ENCODE data around the gene PFKM.

The PFKM gene

DNA sequence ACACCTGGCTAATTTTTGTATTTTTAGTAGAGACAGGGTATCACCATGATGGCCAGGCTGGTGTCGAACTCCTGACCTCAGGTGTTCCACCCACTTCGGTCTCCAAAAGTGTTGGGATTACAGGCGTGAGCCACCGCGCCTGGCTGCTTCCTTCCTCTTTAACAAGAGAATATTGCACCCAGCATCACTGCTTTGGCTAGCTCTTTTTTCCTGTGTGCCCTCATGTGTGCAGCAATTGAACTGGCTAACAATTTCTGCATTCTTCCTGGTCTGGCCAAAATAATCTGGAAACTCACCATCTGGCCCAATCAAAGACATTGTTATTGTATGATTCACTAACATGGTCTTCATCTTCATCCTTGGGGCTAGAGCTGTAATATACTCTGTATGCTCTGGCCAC, 40.9 kb downstream of the PFKM start:
- DNase-seq, result no peak

DNA sequence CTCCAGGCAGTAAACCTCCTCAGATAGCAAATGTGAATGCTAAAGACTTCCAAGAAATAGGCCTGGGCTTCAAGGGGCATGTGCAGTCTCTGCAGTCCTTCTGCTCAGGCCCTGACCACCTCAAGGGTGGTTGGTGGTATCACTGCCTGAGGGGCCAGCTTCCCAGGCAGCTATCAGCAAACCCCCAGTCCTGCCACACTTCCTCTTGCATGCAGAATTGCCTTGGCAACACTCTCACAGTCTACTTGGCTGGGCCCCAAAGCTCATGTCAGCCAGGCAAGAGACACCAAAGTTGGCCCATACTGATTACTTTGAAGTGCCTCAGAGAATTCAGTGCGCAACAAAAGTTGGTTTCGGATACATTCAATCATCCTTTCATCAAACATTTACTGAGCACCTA, 41.6 kb downstream of the PFKM start:
- no peak for DNase-seq

DNA sequence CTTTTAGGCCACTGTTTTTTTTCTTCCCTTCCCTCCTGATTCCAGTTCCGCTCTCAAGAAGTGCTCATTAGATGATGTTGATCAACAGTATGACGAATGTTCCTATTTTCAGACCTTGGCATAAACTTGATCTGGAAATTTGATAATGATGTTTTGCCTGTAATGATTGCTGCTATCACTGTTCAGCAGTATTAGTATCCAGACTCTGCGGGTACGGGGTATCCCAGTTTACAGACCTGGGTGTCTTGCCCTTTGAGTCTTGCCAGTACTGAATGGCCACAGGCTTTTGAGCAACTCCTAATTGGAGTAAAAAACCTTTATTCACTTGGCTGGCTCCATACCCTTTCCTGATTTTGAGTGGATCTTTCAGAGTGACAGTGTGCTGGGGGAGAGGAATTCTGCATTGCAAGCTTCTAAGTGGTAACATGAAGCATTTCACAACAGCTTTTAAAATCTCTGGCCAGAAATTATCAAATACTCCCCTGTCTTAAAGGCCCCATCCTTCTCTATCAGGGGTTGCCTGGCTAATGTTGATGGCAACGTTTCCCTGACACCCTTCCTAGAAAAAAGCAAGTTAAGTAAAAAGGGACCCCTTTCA, 44.1 kb downstream of the PFKM start:
- no peak for DNase-seq

DNA sequence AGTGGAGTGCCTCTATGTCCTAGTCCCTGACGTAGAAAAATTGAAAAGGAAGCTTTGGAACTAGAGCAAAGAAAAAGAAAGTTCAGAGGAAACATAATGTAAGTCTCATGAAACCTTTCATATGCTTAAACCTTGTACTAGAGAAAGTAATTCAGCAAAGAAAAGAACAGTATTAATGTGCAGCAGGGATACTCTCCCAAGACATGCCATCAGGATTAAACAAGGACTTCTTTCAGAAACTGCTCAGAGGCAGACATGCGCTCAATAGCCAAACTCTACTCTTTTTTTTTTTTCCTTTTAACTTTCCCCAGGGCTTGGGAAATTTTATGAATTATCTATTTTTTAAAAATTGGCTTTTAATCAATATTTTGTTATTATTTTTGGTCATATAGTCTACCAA, 45.3 kb downstream of the PFKM start:
- no peak for DNase-seq

DNA sequence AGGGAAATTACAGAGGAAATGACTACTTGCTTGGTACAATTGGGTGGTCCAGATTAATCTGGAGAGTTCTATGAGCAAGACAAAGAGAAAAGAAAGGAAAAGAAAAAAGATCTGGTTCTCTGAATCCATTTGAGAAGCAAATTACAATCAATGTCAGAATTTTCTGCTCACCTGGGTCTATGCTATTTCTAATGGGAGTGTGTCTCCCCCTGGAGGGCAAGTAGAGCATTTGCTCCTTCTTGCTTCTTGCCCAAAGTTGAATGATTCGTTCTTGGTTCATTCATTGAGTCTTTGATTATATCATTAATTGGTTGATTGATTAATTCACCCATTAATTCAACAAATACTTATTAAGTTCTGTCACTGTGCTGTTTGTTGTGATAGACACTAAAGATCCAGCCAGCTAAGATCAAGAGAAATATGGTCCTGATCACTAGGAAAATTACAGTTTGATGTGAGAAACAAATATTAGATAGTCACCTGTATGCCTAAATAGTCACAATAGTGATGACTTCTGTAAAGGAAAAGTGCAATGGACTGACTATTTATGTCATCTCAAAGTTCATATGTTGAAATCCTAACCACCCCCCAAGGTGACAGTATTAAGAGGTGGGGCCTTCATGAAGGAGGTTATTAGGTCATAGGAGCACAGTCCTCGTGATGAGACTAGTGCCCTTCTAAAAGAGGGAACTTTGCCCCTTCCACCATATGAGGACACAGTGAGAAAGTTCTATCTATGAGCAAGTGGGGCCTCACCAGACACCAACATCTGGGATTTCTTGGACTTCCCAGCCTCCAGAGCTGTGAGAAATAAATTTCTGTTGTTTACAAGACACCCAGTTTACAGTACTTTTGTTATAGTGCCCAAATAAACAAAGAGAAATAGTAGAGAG, 46.2 kb downstream of the PFKM start:
- peak; percentile 44 to 63 for DNase-seq

DNA sequence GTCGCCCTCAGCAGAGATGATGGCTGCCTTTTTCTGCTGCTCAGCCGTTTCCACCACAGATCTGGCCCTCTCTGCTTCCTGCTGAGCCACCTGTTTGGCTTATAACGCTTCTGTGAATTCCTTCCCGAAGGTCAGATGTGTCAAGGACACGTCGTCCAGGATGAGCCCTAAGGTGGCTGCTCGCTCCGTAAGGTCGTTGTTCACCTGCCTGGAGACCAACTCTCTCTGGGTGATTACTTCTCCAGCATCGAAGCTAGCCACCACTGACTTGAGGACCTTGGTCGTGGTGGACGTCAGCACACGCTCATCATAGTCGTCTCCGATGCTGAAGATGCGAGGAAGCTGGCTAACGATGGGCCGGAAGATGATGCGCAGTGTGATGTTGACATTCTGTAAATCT, 49.8 kb downstream of the PFKM start:
- DNase-seq, result no peak

DNA sequence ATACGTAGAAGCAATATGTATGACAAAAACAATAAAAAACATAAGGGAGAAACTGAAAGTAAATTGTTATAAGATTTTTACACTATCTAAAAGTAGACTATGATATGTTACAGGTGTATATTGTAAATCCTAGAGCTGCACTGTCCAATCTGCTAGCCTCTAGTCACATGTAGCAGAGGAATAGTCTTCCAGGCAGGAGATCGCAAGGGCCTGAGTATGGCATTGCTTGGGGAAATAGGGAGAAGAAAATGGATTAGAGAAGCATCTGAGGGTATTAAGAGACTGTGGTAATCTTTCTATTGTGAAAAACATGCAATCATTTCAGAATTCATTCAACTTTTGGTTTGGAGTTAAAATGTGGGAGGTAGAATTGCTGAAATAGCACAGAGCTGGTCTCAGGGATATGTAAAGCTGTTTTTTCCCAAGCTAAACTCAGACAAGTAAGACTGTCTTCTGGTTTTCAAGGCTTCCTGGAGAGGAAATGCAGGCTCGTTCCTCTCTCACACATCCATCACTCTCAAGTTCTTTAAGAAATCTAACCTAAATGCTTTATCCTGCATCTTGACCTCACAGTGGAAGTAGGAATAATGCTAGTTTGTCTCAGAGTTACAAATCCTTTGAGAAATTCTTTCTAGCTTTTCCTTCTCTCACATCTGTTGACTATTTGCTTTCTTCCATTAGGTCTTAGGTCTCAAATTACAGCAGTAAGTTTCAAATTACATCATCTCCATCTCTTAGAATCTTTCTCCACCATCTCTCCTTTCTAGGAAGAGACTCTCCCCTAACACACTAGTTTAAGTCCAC, 56.7 kb downstream of the PFKM start:
- no peak for DNase-seq

DNA sequence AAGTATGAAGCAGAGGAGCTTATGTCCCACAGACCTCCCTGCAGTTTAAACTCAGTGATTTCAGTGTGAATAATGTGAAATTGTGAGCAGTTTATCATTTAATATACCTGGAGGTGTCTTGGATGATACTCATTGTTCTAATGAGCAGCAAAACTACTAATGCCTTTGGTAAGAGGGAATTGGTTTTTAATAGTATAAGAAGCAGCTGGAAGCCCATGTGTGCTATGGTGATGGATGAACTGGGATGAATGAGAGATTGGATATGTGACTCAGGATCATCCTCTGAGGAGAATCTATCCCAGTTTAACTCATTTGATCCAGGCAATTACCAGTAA, 57.2 kb downstream of the PFKM start:
- DNase-seq, result no peak

DNA sequence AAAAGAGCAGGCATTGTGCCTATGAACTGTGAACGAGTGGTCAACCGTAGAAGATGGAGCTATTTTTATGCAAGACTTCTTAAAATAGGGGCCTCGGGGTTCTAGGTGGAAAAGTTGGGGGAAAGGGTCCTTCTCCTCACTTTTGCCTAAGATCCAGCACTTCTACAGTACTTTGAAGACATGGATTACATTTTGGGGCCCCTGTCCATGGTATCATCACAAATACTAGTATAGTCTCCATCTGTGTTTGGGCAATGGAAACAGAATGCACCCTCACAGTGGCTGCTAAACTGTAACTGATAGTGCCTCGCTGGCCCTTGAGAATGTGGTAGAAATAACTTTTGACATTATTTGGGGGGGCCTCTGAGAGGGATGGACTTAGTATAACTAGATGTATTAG, 58.8 kb downstream of the PFKM start:
- DNase-seq, result no peak

DNA sequence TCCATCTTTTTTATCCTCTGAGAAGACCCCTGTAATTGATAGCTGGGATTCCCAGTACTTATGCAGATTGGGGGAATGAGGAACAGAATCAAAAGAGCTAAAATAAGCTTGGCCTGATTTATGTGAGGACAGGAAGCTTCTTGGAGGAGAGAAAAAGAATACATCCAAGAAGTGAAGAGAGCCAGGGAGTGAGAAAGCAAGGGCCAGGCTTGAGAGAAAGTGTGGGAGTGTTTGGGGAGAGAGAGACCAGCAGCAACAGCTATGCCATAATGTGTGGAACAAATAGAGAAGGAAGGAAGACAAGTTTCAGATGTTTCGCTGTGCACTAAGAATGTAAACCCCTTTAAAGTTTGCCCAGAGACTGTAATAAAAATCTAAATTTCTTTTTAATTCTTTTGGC, 60.3 kb downstream of the PFKM start:
- DNase-seq, result no peak

DNA sequence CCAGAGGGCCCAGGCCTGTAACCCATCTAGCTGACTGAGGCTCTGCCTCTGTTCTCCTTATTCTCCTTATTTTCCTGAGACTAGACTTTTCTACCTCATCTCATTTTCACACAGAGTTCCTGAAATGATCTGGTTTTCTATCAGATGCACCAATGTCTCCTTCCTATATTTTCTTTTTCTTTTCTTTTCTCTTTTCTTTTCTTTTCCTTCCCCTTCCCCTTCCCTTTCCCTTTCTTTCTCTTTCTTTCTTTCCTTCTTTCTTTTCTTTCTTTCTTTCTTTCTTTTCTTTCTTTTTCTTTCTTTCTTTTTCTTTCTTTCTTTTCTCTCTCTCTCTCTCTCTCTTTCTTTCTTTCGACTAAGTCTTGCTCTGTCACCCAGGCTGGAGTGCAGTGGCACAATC, 61.3 kb downstream of the PFKM start:
- no peak for DNase-seq

DNA sequence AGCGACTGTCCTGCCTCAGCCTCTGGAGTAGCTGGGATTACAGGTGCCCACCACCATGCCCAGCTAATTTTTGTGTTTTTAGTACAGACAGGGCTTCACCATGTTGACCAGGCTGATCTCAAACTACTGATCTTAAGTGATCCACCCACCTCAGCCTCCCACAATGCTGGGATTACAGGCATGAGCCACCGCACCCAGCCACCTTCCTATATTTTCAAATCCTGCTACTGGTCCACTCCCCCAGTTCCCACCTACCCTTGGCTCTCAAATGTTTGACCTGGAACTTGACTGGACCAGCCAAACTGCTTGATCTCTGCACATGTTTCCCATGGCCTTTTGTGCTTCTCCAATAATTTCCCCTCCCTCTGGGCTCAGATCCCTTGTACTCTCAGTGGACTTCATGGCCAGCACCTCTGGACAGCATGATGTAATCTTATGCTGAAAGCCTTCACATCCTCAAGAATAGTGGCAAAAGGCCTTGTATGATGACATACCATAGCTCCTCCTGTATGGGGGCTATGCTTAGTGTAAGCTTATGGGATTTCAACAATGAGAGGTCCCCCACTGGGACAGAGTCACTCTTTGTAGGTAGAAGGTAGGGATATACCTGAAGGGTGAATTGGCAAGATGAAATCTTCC, 61.8 kb downstream of the PFKM start:
- DNase-seq, result no peak

DNA sequence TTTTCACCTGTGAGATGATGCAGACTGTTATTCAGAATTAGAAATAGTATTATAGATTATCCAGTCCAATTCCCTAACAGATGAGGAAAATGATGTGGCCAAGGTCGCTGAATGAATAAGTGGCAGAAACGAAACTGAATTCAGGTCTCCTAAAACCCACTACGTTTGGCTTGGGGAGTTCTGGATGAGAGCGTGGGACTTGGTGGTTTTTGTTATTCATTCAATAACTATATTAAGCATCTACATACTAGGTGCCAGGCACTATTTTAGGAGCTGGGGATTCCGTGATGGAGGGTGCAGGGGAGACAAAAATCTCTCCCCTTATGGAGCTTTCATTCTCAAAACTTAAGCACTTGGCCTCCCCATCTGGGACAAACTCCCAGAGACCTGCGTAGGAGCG, 63.5 kb downstream of the PFKM start:
- no peak for DNase-seq

DNA sequence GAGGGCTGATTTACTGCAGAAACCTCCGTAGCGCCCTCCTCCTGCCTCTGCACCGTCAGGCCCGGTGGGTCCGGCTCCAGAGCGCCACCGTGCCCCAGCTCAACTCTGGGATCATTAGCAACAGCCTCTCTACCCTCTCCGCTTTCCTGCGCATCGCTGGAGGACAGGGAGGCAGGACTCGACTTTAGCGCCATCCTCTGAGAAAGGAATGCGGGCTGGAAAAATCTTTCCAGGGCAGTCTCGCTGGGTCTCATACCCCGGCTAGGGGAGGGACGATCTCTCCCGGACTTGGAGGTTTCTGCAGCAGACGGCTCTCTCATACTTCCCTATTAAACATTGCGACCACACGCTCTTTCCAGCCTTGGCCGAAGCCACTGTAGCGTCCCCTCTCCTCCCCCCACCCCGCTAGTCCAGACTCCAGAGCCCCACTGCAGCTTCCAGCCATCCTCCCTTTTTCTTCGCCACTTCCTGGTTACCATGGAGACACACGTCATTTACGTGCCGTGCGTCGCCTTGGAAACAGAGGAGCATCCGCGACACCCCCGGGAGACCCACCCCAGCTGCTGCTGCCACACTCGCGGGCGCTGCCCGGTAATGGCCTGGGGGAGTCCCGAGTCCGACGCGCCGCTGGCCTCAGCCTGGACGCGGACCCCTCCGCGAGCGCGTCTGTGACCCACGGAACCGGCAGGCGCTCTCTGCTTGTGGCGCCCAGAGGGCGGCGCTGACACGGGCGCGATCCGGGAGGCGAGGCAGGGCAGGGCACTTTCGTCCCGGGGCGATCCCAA, 64.1 kb downstream of the PFKM start, which contains the start of gene CCDC184:
CCDC184 (plus strand) TSS at position 554 of the 785 bp plus-strand sequence. CDS start 479 bp downstream, outside the sequence.
- peak; percentile 75 for DNase-seq

DNA sequence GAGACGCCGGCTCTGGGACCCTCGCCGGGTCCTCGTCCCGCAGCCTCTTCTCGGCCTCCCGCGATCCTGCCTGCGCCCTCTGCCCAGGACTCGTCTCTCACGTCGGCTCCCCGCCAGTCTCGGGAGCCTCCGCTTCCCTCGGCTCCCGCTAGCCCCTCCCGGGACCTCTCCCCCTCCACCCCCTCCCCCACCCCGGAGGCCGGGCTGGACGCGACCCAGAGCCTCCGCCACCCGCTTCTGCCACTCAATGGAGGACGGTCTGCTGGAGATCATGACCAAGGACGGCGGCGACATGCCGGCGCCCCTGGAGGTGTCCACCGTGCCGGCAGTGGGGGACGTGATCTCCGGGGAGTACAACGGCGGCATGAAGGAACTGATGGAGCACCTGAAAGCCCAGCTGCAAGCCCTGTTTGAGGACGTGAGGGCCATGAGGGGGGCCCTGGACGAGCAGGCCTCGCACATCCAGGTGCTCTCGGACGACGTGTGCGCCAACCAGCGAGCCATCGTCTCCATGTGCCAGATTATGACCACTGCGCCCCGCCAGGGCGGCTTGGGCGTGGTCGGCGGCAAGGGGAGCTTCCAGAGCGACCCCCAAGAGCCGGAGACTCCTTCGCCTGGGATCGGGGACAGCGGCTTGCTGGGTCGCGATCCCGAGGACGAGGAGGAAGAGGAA, 64.8 kb downstream of the PFKM start:
- peak in 1 of 2 donors; percentile 10 for DNase-seq

DNA sequence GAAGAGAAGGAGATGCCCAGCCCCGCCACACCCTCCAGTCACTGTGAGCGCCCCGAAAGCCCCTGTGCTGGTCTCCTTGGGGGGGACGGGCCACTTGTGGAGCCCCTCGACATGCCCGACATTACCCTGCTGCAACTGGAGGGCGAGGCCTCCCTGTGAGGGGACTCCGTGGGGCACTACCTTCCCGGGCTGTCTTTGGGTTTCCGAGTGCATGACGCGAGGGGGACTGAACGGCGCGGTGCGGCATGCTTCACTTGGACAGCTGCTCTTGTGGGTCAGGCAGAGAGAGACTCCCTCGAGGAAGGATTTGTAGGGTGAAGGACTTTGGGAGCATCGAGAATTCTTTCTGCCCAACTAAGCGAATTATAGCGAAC, 65.4 kb downstream of the PFKM start:
- no peak for DNase-seq

DNA sequence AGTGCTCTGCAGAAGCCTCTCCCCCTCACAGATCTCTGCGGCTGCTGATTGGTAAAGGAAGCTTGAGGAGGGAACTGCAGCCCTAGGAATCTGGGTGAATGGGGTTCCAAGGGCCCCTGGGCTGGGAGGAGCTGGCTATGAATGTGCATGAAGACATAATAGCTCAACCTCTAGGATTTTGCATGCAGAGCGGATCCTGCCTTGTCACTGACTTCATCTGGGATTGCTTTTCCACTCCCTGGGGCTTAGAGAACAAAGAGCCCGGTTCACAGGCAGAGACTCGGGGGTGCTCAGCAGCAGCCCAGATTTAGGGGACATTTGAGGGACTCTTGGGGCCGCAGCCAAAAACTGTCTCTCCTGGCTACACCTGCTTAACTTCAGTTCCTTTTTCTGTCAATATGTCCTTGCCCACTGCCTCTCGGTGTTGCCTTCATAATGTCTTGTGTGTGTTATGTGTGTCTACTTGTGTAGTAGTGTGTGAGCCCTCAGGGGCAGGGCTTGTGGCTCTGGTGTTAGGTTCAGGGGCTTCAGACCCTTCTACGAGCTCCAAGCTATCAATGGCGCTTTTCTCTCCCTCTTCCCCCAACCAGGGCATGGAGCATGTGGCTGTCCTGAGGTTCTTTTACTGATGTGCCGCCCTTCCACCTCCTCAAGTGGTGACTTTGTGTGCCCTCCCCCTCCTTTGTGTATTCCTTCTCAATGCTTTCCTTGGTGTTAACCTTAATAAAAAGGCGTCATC, 66.2 kb downstream of the PFKM start:
- DNase-seq, result no peak

DNA sequence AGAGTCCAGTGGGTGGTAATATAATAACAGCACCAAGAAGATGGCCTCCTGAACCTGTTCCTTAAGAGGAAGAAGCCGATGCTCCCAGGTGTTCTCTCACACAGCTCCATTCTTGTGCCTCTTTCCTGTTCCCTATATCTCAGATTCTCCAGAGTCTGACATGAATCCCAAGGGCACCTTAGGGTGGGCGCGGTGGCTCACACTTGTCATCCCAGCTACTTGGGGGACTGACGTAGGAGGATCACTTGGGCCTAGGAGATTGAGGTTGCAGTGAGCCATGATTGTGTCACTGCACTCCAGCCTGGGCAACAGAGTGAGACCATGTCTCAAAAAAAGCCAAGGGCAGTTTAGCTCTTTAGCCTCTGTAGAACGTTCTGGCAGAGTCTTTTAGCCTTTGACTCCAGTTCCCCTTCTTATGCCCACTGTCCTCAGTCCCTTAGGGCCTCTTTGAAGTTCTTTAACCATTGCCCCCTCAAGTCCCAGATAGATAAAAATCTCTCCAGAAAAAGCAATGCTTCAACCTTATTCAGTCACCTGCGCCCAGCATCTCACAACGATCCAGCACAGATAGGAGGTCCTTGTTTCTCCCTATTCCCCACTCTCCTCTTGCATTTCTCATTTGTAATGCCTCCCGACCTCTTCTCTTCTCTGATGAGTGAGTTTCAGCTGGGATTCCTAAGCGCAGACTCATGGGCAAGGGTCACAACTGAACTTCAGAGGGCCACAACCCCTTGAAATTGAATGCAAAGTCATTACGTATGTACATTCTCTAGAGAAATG, 68.9 kb downstream of the PFKM start:
- no peak for DNase-seq

DNA sequence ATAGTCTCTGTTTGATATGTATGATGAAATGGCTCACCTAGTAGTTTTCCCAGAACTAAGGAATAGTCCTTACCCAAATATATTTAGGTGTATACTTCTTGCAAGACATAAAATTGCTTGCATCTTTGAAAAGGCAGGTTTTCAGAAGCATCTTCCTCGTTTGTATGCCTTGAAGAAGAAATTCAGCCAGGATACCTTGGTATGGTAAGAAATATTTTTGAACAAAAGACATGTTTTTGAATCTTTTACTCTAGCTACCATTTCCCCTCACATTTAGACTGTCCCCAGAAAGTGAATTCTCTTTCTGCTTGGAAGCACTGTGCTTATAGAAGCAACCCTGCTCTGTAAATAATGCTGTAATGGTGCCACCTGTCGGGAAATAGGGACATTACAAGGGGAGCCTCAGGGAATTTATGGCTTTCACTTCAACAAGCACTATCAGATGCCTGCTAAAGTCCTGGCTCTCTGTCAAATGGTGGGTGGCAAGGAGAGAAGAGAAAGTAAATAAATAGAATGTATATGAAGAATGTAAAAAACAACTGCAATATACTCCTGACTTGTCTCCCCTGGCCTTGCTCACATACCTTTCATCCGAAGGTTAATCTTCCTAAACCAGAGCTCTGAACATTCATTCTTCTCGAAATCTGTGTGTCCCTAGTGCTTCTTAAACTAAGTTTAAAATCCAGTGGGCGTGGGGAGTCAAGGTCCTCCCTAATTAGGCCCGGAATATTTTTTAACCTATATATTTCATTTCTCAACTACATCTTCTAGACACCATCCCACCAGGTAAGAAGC, 70.4 kb downstream of the PFKM start:
- peak; percentile 48 to 74 for DNase-seq

Data from activated CD4-positive, alpha-beta T cell treated with anti-CD3 and anti-CD28 coated beads for 4 hours (primary cell).